VCaP (cell line): ENCODE measurements around the gene TBC1D9B.

ENCODE experiments used
- H3K27ac ChIP-seq: fragments of 450-650 bp; 2 replicates; pipeline ENCODE4 v1.5.1; 2017
- CTCF ChIP-seq: fragments of 450-650 bp; conservative IDR thresholded peaks from 2 replicates; pipeline ENCODE4 v1.5.1; 2017; ENCODE audit warnings: mild to moderate bottlenecking, moderate library complexity

Gene TBC1D9B

GRCh38 chr5:179870952-179871351 is 36.7 kb downstream of the TBC1D9B start:
- H3K27ac ChIP-seq, result peak overlapping the region; percentile 36
- no peak for TF ChIP-seq CTCF

GRCh38 chr5:179870403-179870903 is 37.2 kb downstream of the TBC1D9B start:
- peak overlapping the region; percentile 36 for H3K27ac ChIP-seq
- peak; percentile 92 for TF ChIP-seq CTCF

- TF ChIP-seq CTCF, result no peak
These were observed 37.9 kb downstream of the TBC1D9B start for GRCh38 chr5:179869641-179870402.

GRCh38 chr5:179869101-179869500 is 38.6 kb downstream of the TBC1D9B start:
- H3K27ac ChIP-seq, result no peak overlapping the region
- TF ChIP-seq CTCF, result no peak

More at GRCh38 chr5:179869641-179870402, 37.9 kb downstream of the TBC1D9B start:
- no peak overlapping the region for H3K27ac ChIP-seq

GRCh38 chr5:179868541-179868940 is 39.2 kb downstream of the TBC1D9B start:
- TF ChIP-seq CTCF, result no peak
- peak overlapping the region; percentile 2; the same call in 1 of the 2 replicates for H3K27ac ChIP-seq

- no peak for TF ChIP-seq CTCF
- peak overlapping the region; percentile 2; the same call in 1 of the 2 replicates for H3K27ac ChIP-seq
These were observed 40.2 kb downstream of the TBC1D9B start for GRCh38 chr5:179867476-179867875.

- H3K27ac ChIP-seq, result peak overlapping the region; percentile 2; the same call in 1 of the 2 replicates
- 0 out of 2 replicates have a peak, but pooled peaks have one; percentile 10 for TF ChIP-seq CTCF
These were observed 40.6 kb downstream of the TBC1D9B start for GRCh38 chr5:179867079-179867465.
